GM19351 (cell line): ENCODE measurements around the gene ADD1.

Source experiments
- ATAC-seq: cut with Tn5 transposase; IDR thresholded peaks from one replicate; pipeline ENCODE4 v1.9.1; 2021; ENCODE audit warnings: mild to moderate bottlenecking, moderate library complexity; ENCODE audit not compliant: unreplicated experiment

The ADD1 gene

DNA sequence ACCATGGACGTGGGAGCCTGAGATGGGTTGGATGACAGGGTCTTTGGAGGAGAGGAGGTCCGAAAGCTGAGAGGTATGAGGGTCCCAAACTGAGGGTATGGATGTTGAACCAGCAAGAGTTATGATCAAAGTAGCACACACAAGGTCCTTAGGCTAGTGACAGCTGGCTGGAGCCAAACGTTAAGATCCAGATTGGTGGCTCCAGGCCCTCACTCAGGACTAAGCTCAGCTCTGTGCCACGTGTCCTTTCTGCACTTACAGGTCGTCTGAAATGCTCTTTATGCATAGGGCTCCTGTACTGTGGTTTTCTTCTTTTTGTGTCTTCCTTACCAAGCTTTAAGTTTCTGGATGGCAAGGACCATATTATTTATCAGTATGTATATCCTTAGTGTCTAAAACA lies 35.4 kb downstream of the ADD1 start:
- no peak for ATAC-seq

DNA sequence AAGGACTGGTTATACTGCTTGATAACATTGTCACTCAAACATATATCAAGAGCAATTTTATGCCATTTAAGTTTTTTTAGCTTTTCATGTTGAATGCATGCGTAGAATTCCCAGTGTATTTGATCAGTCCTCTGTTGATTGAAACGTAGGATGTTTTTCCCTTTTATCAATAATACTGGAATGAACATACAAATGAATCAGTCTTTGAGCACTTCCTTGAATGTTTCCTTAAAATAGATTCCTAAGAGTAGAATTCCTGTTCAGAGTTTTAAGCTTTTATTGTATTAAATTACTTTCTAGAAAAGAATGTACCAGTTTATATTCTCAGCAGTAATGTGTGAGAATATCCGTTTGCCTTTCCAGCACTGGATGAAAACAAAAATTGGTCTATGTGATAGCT lies 37.8 kb downstream of the ADD1 start:
- no peak for ATAC-seq

DNA sequence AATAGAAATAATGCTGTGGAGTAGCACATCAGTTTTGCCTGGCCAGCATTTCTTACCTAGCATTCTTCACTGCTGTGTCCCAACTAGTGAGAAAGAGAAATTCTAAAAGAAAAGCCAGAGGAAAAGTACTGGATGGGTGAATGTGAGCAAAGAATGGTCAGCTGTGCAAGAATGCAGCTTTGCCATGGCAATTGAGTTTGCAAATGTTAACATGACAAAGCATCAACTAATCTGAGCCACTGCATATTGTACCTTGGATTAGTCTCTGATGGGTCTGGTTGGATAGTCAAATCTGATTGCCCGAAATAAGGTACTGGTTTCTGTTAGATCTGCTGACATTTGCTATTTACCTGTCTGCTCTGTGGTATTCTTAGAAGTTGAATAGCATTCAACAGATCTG lies 38.7 kb downstream of the ADD1 start:
- ATAC-seq, result no peak

DNA sequence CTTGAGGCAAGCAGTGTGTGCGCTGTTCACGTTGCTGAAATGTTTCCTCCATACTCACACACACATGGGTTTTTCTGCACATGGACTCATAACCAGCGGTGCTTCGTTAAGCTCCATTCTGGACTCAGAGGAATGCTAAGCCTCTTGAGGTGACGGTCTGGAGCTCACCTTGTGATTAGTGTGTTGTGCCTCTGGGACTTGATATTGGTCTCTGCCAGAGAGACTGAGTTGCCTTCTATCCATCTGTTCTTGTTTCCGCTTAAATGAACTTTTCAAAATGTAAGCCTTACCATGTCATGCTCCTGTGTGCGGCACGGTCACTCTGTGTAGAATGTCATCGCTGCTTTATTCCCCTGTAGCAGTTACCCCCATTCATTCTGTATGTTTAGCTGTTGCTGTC lies 42.5 kb downstream of the ADD1 start:
- ATAC-seq, result no peak

DNA sequence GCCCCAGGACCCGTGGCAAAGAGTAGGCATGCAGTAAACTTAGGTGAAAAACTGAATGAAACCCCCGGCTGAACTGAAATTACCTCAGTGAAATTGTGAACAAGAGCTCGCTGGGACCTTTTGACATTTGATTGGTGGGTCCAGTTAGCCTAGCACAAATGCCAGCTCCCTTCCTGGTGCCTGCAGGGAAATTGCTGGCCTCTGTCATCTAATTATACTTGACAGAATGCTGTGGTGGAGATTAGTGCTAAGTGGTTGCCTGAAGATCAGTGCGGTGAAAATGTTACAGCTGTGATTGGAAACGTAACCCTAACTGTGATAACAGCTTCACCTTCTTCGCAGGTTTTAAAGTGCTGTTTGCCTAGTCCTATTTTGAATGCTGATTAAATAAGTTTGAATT lies 43.0 kb downstream of the ADD1 start:
- ATAC-seq, result no peak

DNA sequence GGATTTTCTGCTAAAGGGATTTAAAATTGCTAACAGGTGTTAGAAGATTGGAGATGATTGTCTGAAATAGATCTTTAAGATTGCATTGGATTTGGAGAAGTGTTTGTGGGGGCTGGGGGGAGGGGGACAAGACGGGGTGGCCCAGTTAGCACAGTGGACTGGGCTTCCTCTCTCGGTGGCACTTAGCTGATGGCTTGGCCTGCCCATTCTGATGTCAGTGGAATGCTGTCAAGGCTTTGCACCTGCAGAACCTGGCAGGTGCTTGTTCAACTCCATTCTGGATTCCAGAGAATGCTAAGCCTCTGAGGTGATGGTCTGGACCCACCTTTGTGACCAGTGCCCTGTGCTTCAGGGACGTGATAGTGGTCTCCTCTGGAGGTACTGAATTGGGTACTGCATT lies 43.7 kb downstream of the ADD1 start:
- ATAC-seq, result no peak

DNA sequence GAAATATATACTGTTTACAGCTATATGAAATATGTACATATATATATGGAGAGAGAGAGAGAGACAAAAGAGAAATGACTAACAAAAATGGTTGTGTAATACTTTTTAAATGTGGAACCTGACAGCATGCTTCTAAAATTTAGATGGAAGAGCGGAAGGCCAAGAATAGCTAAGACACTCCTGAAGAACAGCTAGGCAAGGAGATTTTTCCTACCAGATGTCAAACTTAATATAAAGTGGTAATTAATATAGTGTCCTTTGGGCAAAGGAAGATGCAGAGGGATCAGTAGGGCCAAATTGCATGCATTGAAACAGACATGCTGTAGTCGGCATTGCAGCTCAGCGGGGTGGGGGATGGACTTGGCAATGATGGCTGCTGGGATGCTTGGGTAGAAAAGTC lies 45.2 kb downstream of the ADD1 start:
- ATAC-seq, result no peak

DNA sequence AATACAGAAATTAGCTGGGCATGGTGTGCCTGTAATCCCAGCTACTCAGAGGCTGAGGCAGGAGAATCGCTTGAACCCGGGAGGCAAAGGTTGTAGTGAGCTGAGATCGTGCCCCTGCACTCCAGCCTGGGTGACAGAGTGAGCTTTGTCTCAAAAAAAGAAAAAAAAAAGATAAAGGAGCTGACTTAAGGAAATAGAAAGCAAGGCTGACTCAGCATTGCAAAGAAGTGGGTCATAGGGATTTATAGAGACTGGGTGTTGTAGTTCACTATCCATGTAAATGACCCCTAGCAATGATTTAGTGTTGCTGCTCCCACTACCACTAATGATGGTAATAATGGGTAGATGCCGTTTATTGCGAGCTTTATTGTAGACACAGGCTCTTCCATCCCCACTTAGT lies 47.6 kb downstream of the ADD1 start:
- ATAC-seq, result no peak

DNA sequence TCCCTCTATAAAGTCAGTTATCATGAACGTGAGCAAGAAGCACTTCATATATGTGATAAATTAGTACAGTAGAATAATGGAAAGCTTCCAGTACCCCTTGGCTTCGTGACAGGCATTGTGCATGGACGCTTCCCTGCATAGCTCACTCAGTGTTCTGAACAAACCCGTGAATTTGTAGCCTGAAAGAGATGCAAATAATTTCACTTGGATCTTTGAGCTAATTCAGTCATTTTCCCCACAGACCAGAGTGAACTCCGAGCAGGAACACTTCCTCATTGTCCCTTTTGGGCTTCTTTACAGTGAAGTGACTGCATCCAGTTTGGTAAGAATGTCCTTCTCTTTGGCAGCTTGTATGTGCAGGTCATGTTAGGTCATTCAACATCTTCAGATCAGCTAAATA lies 50.1 kb downstream of the ADD1 start:
- no peak for ATAC-seq

DNA sequence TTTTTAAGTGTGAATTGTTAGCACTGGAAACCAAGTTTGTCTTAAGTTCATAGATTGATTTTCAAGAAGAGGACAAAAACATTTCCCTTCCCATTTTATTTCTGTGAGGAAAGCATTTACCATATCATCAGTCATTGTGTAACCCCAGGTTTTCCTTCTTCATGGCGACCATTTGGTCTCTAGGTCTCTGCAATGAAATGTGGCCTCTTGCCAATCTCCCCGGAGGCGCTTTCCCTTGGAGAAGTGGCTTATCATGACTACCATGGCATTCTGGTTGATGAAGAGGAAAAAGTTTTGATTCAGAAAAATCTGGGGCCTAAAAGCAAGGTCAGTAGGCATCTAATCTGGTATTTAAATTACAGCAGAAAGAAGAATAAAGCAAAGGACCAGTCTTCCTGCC lies 54.4 kb downstream of the ADD1 start:
- no peak for ATAC-seq

DNA sequence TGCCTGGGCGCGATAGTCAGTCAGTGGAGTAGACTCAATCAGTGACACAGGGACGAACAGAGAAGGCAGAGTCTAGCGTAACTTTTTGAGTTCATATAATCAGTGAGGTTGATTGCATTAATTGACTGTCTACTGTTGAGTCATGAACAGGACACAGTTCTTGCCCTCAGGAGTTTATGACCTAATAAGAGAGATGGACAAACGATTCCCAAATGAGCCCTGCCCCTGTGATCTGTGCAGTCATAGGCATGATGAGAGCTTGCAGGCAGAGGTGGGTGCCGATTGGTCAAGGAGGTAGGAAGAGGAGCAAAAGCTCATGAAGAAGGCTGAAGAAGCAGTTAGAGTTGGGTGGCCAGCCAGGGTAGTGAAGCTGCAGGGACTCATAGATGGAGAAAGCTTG lies 57.1 kb downstream of the ADD1 start:
- no peak for ATAC-seq

DNA sequence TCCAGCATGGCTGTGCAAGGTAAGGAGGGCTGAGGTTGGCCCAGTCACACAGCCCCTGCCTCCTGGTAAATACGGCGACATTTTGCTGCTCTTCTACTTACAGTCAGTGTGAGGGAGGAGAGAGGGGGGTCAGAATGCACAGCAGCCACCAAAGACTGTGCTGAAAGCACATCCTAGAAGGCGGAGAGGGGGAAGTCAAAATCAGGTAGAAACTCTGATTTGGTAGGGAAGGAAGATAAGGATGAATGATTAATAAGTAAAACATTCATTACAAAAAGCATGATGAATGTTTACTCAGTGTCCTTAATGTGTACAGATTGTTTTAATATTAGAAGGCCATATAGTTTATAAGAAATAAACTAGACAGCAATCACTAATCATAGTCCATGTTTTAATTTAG lies 57.5 kb downstream of the ADD1 start:
- no peak for ATAC-seq

DNA sequence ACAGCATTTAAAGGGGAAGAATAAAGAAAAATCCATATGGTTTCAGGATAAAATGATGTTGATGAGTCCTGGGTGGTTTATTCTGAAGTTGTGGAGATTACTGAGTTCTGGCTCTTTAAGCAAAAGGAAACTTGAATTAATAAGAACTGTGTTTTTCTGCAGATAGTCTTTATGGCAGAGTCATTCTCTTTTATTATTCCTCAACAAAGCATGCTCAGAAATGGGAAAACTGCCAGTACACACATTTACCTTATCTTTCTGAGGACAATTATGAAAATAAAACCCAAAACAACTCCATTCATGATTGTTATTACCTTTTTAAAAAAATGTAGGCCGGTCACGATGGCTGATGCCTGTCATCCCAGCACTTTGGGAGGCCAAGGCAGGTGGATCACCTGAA lies 58.5 kb downstream of the ADD1 start:
- ATAC-seq, result no peak

DNA sequence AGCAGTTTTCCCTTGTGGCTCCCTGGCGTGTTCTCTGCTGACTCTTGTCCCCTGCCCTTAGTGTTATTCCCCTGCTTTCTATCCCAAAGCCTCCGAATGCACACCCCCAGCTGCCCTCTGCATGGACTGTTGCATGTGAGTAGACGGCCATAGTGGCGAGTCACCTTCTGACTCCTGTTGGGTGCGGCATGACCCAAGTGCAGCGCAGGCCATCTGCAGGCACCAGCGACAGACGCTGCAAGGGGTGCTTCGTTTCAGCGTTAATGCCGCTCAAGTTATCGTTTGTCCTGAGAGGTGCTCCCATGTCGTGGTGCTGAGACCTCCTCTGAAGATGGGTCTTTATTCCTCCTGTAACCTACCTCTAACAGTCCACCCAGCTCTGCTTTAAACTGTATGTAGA lies 61.9 kb downstream of the ADD1 start:
- no peak for ATAC-seq

DNA sequence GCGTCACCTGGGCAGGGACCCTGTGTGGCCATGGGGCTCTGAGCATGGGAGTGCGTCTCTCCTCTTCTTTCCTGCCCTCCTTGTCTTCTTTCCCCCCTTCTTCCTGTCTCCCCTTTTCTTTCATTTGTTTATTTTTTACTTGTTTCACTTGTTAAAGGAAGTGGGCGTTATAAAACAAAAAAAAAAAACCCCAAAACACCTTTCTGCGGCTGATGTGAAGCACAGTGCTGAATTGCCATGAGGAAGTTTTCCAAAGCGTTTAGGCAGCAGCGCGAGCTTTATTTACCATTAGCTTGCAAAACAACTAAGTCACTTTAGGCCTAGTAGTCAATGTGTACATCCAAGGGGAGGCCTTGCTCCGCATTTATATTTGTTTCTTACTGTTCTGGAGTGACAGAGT lies 62.6 kb downstream of the ADD1 start:
- ATAC-seq, result no peak

DNA sequence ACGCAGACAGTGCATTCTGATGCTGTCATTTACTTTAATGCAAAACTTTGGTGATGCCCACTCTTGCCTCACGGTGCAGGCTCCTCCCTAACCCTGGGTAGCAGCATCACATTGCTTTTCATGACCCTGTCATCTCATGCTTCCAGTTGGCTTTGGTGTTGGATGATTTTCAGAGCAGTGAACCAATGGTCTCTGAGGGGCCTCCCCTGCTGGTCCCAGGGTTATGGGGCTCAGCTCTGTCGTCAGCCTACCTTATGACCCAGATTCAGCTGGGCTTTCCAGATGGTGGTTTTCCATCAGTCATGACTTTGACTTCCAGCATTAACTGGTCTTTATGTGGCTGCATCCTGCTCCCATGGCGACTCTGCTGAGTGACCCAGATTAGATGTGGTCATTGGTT lies 63.6 kb downstream of the ADD1 start:
- no peak for ATAC-seq

DNA sequence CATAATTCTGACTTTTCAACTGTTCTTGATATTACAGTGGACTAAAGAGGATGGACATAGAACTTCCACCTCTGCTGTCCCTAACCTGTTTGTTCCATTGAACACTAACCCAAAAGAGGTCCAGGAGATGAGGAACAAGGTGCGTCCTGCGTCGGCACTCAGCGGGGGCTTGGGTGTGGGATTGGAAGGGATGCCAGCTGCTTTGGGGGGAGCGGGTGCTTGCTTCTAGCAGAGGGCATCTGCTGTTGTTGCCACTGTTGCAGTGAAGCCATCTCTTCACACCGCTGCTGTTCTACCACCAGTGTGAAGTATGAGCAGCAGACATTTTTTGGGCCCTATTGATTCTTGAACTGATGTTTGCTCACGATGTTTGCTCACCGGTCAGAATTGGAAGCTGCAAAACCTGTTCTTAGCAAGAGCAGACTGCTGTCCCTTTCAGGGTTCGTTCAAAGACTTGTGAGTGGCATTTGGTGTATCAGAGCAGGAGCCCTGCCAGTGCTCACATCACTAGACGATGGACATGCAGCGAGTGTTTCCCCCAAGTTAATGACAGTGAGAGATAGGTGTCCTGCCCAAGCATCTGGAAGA lies 64.2 kb downstream of the ADD1 start:
- no peak for ATAC-seq

DNA sequence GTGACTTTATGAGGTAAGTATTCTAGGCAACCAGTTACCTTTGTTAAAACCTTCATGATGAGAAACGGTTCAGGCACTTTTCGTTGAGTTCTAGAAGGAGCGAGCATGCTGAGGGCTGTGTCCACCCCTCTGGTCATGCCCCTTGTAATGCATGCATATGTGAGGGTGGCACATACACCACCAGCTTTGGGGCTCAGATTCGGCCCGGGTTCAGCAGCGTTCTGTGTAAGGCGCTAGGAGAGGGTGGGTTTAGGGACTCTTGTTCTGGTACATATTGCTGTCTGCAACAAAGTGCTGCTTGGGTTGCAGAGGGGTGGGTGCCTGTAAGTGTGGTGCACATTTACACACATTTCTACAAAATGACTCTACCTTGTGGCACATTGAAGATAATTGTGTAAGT lies 65.0 kb downstream of the ADD1 start:
- ATAC-seq, result no peak

DNA sequence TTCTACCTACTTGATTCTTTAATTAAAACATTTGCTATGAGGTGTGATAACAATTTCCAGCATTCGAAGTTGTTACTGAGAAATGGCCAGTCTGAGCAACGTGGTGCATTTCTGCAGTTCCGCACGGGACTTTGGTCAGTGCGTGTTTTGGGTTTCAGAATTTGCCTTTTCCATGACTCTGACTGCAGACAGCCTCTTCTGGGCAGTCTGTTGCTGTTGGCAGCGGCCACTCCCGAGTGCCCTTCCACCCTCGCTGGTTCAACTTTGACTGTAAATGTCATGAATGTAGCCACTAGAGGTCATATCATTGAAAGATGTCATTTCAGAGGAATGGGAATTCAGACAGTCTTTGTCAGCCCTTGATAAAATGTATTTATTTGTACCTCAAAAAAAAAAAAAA lies 65.9 kb downstream of the ADD1 start:
- no peak for ATAC-seq

DNA sequence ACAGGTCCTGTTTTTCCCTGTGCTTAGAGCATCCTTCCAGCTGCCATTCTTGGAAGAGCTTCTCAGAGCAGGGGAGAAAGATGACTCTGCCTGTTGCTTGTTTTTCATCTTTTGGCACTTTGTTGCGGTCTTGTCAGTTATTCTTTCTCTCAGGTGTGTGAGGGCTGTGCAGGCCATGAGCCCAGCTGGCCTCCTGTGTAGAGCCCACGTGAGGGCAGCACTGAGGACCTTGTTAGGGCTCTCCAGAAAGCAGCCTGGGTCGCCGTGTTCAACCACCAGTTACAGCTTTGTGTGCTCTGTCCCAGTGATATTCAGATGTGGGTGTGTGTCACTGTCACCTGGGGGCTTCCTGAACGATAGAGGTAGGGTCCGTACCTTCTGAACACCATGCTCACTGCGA lies 66.8 kb downstream of the ADD1 start:
- ATAC-seq, result no peak

DNA sequence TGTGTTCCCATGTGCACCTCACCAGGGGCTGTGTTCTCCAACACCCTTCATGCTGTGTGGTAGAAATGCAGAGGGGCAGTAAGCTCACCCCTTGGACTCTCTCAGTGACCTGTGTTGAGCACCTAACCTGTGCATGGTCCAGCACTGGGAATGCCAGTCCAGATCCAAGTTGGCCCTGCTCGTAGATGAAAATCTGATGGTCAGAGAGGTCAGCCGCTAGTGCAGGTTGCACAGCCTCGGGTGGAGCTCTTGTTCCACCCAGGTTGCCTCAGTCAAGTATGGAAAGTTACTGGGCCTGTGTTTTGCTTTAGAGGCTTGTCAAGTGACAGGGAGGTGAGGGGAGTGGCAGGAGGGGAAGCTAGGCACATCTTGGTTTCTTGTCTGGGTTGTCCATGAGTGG lies 68.2 kb downstream of the ADD1 start:
- no peak for ATAC-seq

DNA sequence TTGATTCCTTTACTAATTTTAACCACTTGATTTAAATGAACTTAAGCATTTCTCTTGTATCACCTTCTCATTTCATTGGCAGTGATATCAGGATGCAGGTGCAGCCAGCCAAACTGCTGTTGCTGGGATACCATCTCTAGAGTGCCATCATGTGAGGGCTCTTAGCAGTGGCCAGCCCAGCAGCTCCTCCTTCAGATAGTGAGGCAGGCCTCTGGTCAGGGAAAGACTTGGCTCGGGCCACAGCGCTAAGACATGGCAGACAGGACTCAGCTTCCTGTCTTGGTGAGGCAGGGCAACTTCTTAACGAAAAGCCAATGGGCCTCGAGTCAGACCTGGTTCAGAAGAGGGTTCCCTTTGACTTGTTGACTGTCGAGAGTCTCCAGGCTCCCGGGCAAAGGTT lies 69.5 kb downstream of the ADD1 start:
- no peak for ATAC-seq

DNA sequence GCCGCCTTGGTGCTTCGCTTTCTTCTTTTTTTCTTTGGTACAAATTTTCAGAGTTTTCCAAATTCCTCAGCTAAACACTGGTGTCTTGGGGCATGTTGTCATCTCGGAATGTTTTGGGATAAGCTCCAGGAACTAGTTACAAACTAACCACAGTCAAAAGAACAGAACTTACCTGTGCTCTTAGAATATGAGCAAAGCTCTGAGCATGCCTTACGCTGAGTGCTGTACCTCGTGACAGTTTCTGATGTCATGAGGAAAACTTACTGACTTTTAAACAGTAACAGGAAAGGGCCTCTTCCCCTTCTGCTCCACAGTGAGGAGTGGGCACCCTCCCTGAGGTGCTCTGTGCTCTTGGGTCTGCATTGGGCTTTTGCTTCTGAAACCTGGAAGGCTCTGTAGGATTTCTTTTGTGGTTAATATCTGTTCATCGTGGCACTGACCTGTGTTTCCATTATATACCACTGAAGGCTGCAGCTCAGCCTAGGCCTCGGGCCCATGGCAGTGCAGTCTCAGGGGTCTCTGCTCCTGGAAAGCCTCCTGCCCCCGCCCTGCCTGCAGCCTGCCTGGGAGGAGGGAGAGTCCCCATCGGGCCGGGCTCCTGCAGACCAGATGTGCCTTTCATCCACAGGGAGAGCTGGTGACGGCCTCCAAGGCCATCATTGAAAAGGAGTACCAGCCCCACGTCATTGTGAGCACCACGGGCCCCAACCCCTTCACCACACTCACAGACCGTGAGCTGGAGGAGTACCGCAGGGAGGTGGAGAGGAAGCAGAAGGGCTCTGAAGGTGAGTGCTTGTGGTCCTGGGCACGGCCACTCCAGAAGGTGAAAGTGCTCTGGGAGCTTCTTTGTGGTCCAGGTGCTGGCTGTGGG lies 70.8 kb downstream of the ADD1 start:
- peak; percentile 55 for ATAC-seq
